HG03280 (cell line): ENCODE data around the gene SERTAD2.

Experiments used
- ATAC-seq: cut with Tn5 transposase; IDR thresholded peaks from one replicate; pipeline ENCODE4 v1.9.1; 2021; ENCODE audit warnings: mild to moderate bottlenecking, moderate library complexity; ENCODE audit not compliant: unreplicated experiment

Gene SERTAD2

GRCh38 chr2:64630752-64631151 lies 23.0 kb downstream of the SERTAD2 start:
- ATAC-seq, result no peak

DNA sequence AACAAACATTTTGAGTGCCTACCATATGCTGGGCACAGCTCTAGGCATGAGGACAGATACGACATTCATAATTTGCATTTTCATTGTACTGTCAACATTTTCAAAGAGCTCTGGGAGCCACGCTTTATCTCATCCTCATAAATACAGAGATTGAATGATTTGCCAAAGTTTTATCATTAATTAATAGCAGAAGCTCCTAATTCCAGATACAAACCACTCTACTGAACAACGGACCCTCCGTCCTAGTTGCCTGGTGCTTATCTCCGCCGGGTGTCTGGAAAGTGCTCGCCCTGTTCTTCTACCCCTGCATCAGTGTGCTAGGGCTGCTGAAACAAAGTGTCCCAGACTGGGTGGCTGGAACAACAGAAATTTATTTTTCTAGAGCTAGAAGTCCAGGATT lies 23.8 kb downstream of the SERTAD2 start:
- ATAC-seq, result no peak

DNA sequence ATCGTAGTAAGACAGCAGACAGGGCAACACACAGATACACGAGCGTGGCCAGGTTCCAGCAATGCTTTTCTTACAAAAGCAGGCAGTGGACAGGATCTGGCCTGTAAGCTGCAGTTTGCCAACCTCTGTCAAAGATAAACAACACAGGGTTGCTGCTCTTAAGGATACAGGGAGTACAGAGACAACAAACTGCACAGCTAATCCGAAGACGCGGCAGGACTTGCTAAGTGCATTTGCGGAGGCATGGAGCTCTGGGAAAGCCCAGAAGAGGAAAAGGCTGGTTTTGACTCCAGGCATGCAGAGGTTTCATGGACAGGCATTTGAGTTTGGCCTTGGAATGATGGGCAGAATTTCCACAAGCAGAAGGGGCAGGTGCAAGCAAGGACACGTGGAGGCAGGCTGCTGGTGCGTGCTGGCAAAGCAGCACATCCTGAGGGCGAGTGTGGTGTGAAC lies 24.4 kb downstream of the SERTAD2 start:
- ATAC-seq, result no peak

DNA sequence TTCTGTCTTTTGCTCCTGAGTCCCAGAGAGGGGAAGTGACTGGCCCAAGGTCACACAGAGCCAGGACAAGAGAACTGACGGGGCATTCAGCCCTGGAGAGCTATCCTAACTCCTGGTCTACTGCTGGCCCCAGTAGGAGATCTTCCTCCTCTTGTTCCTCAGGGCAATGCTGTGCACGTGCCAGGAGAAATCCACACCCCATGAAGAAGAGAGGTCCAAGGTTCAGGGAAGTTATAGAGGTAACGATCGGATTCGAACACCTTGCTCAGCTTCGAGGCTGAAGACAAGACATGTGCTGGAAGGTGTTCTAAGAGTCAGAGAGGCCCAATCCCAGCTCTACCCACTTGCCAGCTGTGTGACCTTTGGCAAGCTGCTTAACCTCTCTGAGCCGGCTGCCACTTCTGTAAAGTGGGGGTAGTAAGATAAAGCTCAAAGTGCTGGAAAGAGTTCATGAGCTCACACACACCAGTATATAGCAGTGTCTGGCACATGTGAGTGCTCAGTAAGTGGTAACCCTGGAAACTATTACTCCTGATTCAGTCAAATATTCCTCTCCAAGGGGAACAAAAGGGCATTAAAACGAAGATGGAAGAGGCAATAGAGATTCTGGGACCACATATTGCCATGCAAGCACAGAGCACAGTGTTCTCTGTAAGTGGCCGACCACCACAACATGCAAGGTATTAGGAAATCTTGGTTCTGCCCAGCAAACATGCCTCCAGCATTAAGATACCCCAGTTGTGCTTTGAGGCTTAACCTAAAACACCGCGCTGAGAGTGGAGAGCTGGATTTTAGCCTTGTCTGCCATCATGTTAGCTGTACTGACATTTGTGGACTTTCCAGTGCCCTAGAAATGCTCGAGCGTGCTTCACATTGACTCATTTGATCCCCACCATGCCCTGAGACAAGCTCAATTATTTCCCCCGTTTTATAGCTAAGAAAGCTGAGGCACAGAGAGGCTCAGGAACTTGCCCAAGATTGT lies 25.6 kb downstream of the SERTAD2 start:
- ATAC-seq, result no peak

GRCh38 chr2:64626963-64627760 lies 26.6 kb downstream of the SERTAD2 start:
- no peak for ATAC-seq

DNA sequence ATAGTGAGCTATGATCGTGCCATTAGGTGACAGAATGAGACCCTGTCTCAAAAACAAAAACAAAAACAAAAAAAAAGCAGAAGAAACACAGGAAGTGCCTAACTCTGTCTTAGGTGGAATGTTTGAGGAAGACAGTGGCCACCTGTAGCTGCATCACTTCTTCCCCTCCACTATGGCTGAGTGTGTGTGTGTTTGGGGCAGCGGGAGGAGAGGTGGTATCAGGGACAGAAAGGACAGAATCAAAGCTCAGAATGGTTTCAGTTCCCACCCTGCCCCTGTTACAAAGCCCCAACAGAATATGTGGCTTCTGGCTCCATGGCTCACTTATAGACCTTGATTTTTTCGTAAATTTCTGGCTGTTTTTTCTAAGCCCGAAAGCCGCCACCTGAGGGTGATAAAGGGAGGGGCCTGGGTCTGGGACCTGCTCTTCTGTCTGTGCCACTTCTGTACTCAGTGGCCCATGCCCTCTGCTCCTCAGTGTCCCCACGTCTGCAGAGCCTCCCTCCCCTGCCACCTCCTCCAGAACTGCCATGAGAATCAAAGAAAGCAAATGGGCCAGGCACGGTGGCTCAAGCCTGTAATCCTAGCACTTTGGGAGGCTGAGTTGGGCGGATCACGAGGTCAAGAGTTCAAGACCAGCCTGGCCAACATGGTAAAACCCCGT lies 27.4 kb downstream of the SERTAD2 start:
- no peak for ATAC-seq

- ATAC-seq, result no peak
These were observed 28.2 kb downstream of the SERTAD2 start for GRCh38 chr2:64625299-64626145.

GRCh38 chr2:64624862-64625261 lies 28.9 kb downstream of the SERTAD2 start:
- no peak for ATAC-seq

DNA sequence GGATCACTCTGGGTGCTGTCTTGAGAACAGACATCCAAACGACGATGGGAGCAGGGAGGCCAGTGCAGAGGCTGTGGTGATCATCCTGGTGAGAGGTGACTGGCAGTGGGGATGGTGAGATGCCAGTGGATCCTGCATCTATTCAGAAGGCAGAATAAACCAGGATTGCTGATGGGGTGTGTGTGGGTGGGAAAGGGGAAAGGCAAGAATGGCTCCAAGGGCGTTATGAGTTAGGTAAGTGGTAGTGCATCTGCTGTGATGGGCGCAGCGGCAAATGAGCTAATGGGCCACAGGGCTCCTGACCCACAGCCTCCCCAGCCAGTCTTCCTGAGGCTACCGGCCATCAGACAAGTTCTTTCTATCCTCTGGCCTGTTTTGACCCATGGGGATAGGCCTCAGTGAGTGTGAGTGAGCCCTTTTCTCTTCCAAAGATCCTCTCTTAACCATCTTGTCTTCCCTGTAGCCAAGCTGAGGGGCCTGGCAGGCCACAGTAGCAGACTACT lies 29.6 kb downstream of the SERTAD2 start:
- no peak for ATAC-seq

DNA sequence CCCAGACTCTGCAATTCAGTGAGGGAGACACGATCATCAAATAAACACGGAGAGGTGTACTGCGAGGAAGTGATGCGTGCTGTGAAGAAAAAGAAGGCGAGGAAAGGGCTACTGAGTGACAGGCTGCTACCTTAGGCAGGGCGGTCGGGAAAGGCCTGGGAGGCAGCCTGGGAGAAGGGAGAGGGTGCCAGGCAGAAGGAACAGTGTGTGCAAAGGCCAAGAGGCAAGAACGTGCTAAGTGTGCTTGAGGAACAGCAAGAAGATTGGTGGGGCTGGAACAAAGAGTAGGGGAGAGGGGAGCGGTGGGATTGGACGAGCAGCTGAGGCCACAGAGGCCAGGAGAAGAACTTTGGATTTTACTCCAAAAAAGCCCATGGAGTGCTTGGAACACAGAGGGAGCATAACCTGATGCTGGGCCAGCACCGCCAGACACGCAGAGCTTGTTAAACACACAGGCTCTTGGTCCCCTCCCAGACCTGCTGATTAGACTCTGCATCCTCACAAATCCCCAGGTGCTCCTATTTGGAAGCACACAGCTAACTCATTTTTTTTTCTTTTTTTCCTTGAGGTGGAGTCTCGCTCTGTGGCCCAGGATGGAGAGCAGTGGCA lies 30.4 kb downstream of the SERTAD2 start:
- no peak for ATAC-seq

DNA sequence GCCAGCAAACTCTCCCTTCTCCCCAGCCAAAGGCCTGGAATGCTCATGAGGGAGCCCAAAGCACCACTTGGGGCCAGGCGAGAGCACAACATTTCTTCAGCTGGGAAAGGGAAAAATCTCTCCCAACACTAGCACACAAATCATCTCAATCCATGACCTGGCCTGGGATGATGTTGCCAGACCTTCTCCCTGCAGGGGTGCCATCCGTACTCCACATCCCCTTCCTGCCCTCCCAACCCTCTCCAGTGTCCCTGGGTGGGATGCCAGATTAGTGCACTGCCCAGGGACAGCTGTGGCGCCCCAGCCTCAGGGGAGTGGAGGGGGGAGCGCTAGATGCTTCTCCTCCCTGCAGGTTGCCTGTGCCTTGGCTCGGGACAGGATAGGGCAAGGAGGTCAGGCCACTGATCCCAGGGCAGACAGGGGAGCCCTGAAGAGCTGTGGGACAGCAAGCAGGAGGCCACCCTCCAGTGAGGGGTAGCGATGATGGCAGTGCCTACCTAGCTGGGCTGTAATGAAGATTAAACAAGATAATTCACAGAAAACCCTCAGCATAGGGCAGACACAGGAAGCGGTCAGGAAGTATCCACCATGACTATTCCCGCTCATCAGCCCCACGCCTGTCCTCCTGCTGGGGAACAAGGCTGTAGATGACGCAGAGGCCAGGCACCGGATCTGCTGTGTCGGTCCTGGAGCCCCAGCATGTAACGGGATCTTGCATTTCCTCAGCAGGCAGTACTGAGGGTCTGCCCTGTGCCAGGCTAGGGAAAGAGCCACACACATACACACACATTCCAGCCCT lies 31.1 kb downstream of the SERTAD2 start:
- no peak for ATAC-seq

DNA sequence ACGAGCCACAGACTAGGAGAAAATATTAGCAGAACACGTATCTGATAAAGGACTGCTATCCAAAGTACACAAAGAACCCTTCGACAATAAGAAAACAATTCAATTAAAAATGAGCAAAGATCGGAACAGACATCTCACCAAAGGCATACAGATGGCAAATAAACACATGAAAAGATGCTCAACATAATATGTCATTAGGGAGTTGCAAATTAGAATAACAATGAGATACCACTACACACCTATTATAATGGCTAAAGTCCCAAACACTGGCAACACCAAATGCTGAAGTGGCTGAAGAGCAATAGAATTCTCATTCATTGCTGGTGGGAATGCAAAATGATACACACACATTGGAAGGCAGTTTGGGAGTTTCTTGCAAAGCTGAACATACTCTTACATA lies 33.1 kb downstream of the SERTAD2 start:
- no peak for ATAC-seq

- no peak for ATAC-seq
These were observed 36.0 kb downstream of the SERTAD2 start for GRCh38 chr2:64617631-64618151.

GRCh38 chr2:64615844-64616536 lies 37.7 kb downstream of the SERTAD2 start:
- ATAC-seq, result no peak

DNA sequence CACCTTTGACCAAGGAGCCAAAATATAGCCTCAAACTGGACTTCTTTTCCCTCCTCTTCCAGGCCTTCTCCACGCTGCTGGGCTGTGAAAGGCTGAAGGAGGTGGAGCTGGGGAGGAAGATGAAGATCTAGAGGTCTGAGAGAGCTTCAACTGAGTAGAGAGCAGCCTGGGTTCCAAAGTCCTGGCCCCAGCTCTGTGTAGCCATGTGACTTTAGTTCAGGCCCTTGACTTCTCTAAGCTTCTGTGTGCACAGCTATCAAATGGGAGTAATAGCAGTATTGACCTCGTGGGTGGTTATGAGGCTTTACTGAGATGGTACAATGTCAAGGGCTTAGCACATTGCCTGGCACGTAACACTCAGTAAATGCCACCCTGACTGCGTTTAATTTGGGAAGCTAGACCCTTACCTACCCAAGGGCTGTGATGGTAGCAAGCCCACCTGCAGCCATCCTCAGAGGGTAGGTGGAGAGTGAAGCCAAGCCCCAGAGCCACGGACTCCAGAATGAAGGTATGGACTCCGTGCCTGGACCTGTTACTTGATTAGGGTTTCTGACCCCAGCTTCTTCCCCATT lies 38.4 kb downstream of the SERTAD2 start:
- ATAC-seq, result no peak

DNA sequence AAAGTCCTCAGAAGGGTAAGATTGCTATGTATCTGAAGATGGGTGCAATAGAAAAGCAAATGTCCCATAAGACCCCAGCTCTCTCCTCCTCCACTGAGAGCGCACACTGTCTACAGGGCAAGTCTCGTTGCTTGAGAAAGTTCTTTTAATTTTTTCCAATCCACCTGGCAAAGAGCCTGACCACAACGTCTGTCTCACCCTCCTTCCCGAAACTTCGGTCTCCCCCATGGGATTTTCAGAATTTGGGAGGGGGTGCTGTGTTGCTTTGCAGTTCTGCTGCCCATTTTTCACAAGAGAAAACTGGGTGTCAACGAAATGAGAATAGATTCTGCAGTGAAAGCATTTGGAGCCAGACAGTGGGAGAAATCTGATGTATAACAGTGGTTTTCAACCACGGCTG lies 40.4 kb downstream of the SERTAD2 start:
- ATAC-seq, result no peak

DNA sequence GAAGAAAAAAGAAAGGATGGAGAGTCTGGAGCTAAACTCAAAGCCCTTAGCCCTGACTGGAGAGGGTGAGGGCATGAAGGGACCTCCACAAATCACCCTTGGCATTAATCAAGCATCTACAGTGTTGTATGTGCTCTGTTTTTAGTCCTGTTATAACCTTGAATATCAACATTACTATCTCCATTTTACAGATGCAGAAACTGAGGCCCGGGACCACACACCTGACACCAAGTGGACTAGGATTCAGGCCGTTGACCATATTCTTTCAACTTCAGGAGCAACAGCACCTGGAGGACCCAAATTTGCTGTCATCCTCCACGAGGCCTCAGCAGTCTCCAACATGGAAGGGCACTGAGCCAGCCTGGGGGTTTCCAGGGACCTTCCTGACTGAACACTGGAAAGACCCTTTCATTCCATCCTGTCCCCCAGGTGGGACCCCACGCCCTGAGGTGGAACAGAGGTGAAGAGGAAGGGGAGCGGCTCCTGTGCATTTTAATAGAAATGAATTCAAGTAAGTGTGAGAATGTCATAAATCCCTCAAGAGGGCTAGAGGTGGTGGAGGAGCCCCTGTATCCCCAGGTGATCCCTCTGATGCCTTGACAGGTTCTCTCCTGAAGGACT lies 41.0 kb downstream of the SERTAD2 start:
- no peak for ATAC-seq
